ENCODE results near the gene STOM.
A peak's percentile ranks its signal among the peaks of the same experiment; 100 is the strongest.

STOM gene

GRCh38 chr9:121307976-121308375 lies 62.1 kb downstream of the STOM start:
- Histone ChIP-seq H3K4me3 (ENCODE audit: low read depth, low read length) (no peak overlapping the region), H3K4me1 (ENCODE audit: control insufficient read depth, insufficient read depth, low read length) (no peaks in the 10 kb centered on the region), H3K27ac (ENCODE audit: extremely low read depth, low read depth, low read length) (no peak overlapping the region), H3K9me3 (ENCODE audit: control insufficient read depth, insufficient read depth, low read depth, low read length) (no peaks in the 10 kb centered on the region), H3K36me3 (ENCODE audit: control insufficient read depth in 2 of 2, insufficient read depth in 1 of 2, low read length in 2 of 2) (peaks cover 0 to 43% of the 10 kb centered on the region in 2 experiments; a peak in 1 of 3 replicates)
- TF ChIP-seq ZBTB7A (tag by site-specific recombination; IDR thresholded peaks at IDR 0.05; ENCODE audit: low read depth) (no peak), ZFP69B (tag by site-specific recombination; IDR thresholded peaks at IDR 0.05) (no peak), ZNF785 (tag by site-specific recombination; IDR thresholded peaks at IDR 0.05) (no peak), ZNF292 (tag by site-specific recombination; IDR thresholded peaks at IDR 0.05; ENCODE audit: borderline replicate concordance, low read depth) (no peak), ZNF366 (tag by site-specific recombination; conservative IDR thresholded peaks at IDR 0.05) (no peak), ZNF398 (tag by site-specific recombination; IDR thresholded peaks at IDR 0.05) (no peak), ZXDB (tag by site-specific recombination; IDR thresholded peaks at IDR 0.05) (no peak), OVOL3 (tag by site-specific recombination; IDR thresholded peaks at IDR 0.05) (no peak), ZNF704 (tag by site-specific recombination; IDR thresholded peaks at IDR 0.05) (no peak), WT1 (tag by site-specific recombination; IDR thresholded peaks at IDR 0.05) (no peak), ZNF623 (tag by site-specific recombination; IDR thresholded peaks at IDR 0.05) (no peak), SP3 (tag by site-specific recombination; IDR thresholded peaks at IDR 0.05) (no peak), ZNF610 (tag by site-specific recombination; IDR thresholded peaks at IDR 0.05; ENCODE audit: borderline replicate concordance) (no peak), ZNF501 (tag by site-specific recombination; IDR thresholded peaks at IDR 0.05) (no peak), ZNF596 (tag by site-specific recombination; IDR thresholded peaks at IDR 0.05) (no peak), ZNF132 (tag by site-specific recombination; IDR thresholded peaks at IDR 0.05; ENCODE audit: borderline replicate concordance) (no peak), ZNF747 (tag by site-specific recombination; IDR thresholded peaks at IDR 0.05) (no peak), ZNF341 (tag by site-specific recombination; IDR thresholded peaks at IDR 0.05; ENCODE audit: low read depth) (no peak), ZNF169 (tag by site-specific recombination; IDR thresholded peaks at IDR 0.05) (no peak), ZNF174 (tag by site-specific recombination; IDR thresholded peaks at IDR 0.05) (no peak)
- ChIA-PET CTCF (interaction anchor here (0.6 to 4.5 kb wide), 4 partner anchors 8 to 354 kb away, joined by 3 to 27 read pairs (median 10); no protein-coding TSS in a partner anchor), POLR2A (no interaction called here)

- Histone ChIP-seq H3K4me3 (ENCODE audit: low read depth, low read length) (no peak overlapping the region), H3K9me3 (ENCODE audit: control insufficient read depth, insufficient read depth, low read depth, low read length) (no peaks in the 10 kb centered on the region), H3K27ac (ENCODE audit: extremely low read depth, low read depth, low read length) (no peak overlapping the region), H3K4me1 (ENCODE audit: control insufficient read depth, insufficient read depth, low read length) (no peaks in the 10 kb centered on the region), H3K36me3 (ENCODE audit: control insufficient read depth in 2 of 2, insufficient read depth in 1 of 2, low read length in 2 of 2) (peaks cover 0 to 26% of the 10 kb centered on the region in 2 experiments; a peak in 1 of 3 replicates)
- CTCF ChIA-PET, result interaction anchor here (0.9 to 4.5 kb wide), 6 partner anchors 11 to 92 kb away, joined by 3 to 27 read pairs (median 5); no protein-coding TSS in a partner anchor
- POLR2A ChIA-PET, result no interaction called here
- TF ChIP-seq ZNF433 (tag by site-specific recombination; IDR thresholded peaks at IDR 0.05; ENCODE audit: low read depth) (no peak), ZNF768 (tag by site-specific recombination; IDR thresholded peaks at IDR 0.05) (peak; percentile 49; the same call in 1 of the 2 replicates), PRDM6 (tag by site-specific recombination; IDR thresholded peaks at IDR 0.05) (no peak), ZNF362 (tag by site-specific recombination; IDR thresholded peaks at IDR 0.05) (no peak), ZNF670 (tag by site-specific recombination; IDR thresholded peaks at IDR 0.05; ENCODE audit: low read depth) (no peak), ZBTB10 (tag by site-specific recombination; IDR thresholded peaks at IDR 0.05) (no peak)
Observed at GRCh38 chr9:121305269-121305994, 64.6 kb downstream of the STOM start.
